Vagina (tissue), 2 donors: ENCODE measurements around the gene SLC22A2.
"Not testable (repeated sequence)": the region's sequence is repeated elsewhere in the genome, so short reads cannot be mapped to it uniquely, and the experiment has no call there.

ENCODE experiments used
- CTCF ChIP-seq, 3 experiments: fragments of 450-650 bp in 2 of 3; fragments of 200-600 bp in 1 of 3; sonication (generic) in 1 of 3; IDR thresholded peaks; one replicate each; pipeline ENCODE4 v1.5.1; 2017 to 2019; ENCODE audit warnings: antibody characterized with exemption in 3 of 3, mild to moderate bottlenecking in 2 of 3, moderate library complexity in 2 of 3
- POLR2AphosphoS5 ChIP-seq, 2 donors: sonication (generic); formaldehyde crosslinking; IDR thresholded peaks; one replicate each; pipeline ENCODE4 v1.9.0; 2017; ENCODE audit warnings: antibody characterized with exemption in 2 of 2, mild to moderate bottlenecking in 2 of 2, low read depth in 1 of 2; ENCODE audit not compliant: insufficient read depth in 1 of 2

GRCh38 chr6:160302431-160303082 is 43.9 kb upstream of the SLC22A2 start:
- TF ChIP-seq CTCF (IDR thresholded peaks at IDR 0.05); POLR2AphosphoS5 (IDR thresholded peaks at IDR 0.05; ENCODE audit: insufficient read depth in 1 of 2, low read depth in 1 of 2): not testable (repeated sequence)
